HuH-7 (cell line): ENCODE data around the gene HSFX1.
"Not testable (repeated sequence)": the region's sequence is repeated elsewhere in the genome, so short reads cannot be mapped to it uniquely, and the experiment has no call there.

Source experiments
- DNase-seq: peaks from one replicate; pipeline ENCODE4 v3.0.0; 2011; ENCODE audit warnings: low spot score

HSFX1 gene

GRCh38 chrX:149773768-149774167, at the start of gene HSFX1:
Gene HSFX1 (plus strand): TSS chrX:149774068. CDS start chrX:149774682, 614 bp downstream.
- DNase-seq, result not testable (repeated sequence)

- DNase-seq, result not testable (repeated sequence)
These were observed 46.6 kb upstream of the HSFX1 start for GRCh38 chrX:149727308-149727707.

GRCh38 chrX:149742269-149742668, 31.6 kb upstream of the HSFX1 start:
- not testable (repeated sequence) for DNase-seq

GRCh38 chrX:149746390-149747007, 27.4 kb upstream of the HSFX1 start:
- not testable (repeated sequence) for DNase-seq

- no peak for DNase-seq
These were observed 16.4 kb upstream of the HSFX1 start for GRCh38 chrX:149757206-149758067.

GRCh38 chrX:149758068-149758714, 15.7 kb upstream of the HSFX1 start:
- no peak for DNase-seq

GRCh38 chrX:149758715-149759078, 15.2 kb upstream of the HSFX1 start:
- not testable (repeated sequence) for DNase-seq

GRCh38 chrX:149759824-149760223, 14.0 kb upstream of the HSFX1 start:
- no peak for DNase-seq

- DNase-seq, result no peak
These were observed 12.9 kb upstream of the HSFX1 start for GRCh38 chrX:149760965-149761364.

- DNase-seq, result not testable (repeated sequence)
These were observed 11.8 kb upstream of the HSFX1 start for GRCh38 chrX:149761858-149762674.

GRCh38 chrX:149762696-149763614, 10.9 kb upstream of the HSFX1 start:
- no peak for DNase-seq

GRCh38 chrX:149770344-149770743, 3.5 kb upstream of the HSFX1 start:
- DNase-seq, result not testable (repeated sequence)

- not testable (repeated sequence) for DNase-seq
These were observed 842 bp upstream of the HSFX1 start for GRCh38 chrX:149773026-149773425.

GRCh38 chrX:149777999-149778398, 4.1 kb downstream of the HSFX1 start:
- not testable (repeated sequence) for DNase-seq

- DNase-seq, result not testable (repeated sequence)
These were observed 7.9 kb downstream of the HSFX1 start, which contains the start of gene MAGEA9 for GRCh38 chrX:149781727-149782126. Gene MAGEA9 (plus strand): TSS chrX:149781930. CDS start chrX:149786211, 4,281 bp downstream.

GRCh38 chrX:149795531-149795930, 21.7 kb downstream of the HSFX1 start:
- not testable (repeated sequence) for DNase-seq

- DNase-seq, result no peak
These were observed 25.3 kb downstream of the HSFX1 start for GRCh38 chrX:149799095-149799714.

GRCh38 chrX:149799938-149800337, 26.1 kb downstream of the HSFX1 start:
- no peak for DNase-seq

- DNase-seq, result no peak
These were observed 29.7 kb downstream of the HSFX1 start for GRCh38 chrX:149803458-149804062.

GRCh38 chrX:149804102-149804501, 30.2 kb downstream of the HSFX1 start:
- no peak for DNase-seq
